Neural progenitor cell (in vitro differentiated cells): ENCODE data around the gene STRAP. TPM values are rescaled to one million over a fixed set of nuclear protein-coding genes. Genes with fewer than 3 reads are reported as not detected.

Experiments
- DNase-seq: peaks from one replicate; pipeline ENCODE4 v3.0.0-alpha.2; 2016; ENCODE audit warnings: low spot score
- H2AFZ ChIP-seq: fragments of 200-600 bp; sonication (generic); replicated peaks from 2 replicates; pipeline ENCODE4 v1.6.1; 2016; ENCODE audit warnings: antibody characterized with exemption
- H3F3A ChIP-seq: fragments of 200-600 bp; sonication (generic); 2 replicates; pipeline ENCODE4 v1.6.1; 2016; ENCODE audit warnings: antibody characterized with exemption, low read depth
- H3K27ac ChIP-seq: fragments of 200-600 bp; sonication (generic); 2 replicates; pipeline ENCODE4 v1.5.1; 2016; ENCODE audit warnings: mild to moderate bottlenecking
- H3K27me3 ChIP-seq: fragments of 200-600 bp; sonication (generic); 2 replicates; pipeline ENCODE4 v1.6.1; 2016; ENCODE audit warnings: mild to moderate bottlenecking, moderate library complexity
- H3K36me3 ChIP-seq: fragments of 200-600 bp; sonication (generic); 2 replicates; pipeline ENCODE4 v1.5.1; 2016
- H3K4me1 ChIP-seq: fragments of 200-600 bp; sonication (generic); 2 replicates; pipeline ENCODE4 v1.6.1; 2016; ENCODE audit warnings: mixed run types
- H3K4me2 ChIP-seq: fragments of 200-600 bp; sonication (generic); 2 replicates; pipeline ENCODE4 v1.6.1; 2016
- H3K4me3 ChIP-seq: fragments of 200-600 bp; sonication (generic); 2 replicates; pipeline ENCODE4 v1.5.1; 2016
- H3K79me2 ChIP-seq: fragments of 200-600 bp; sonication (generic); 2 replicates; pipeline ENCODE4 v1.6.1; 2016; ENCODE audit warnings: low read depth
- H3K9ac ChIP-seq: fragments of 200-600 bp; sonication (generic); 2 replicates; pipeline ENCODE4 v1.6.1; 2016
- H3K9me3 ChIP-seq: fragments of 200-600 bp; sonication (generic); 2 replicates; pipeline ENCODE4 v1.5.1; 2016; ENCODE audit warnings: low read depth
- H4K20me1 ChIP-seq: fragments of 200-600 bp; sonication (generic); 2 replicates; pipeline ENCODE4 v1.6.1; 2016; ENCODE audit warnings: low read depth
- H3K27ac Mint-ChIP-seq: 3 replicates; pipeline ENCODE4 v1.8.0; 2021; ENCODE audit warnings: mixed read lengths
- H3K27me3 Mint-ChIP-seq: 2 replicates; pipeline ENCODE4 v1.8.0; 2022; ENCODE audit warnings: low read depth, mild to moderate bottlenecking, inconsistent platforms, moderate library complexity, mixed read lengths; ENCODE audit not compliant: insufficient read depth
- H3K36me3 Mint-ChIP-seq: 3 replicates; pipeline ENCODE4 v1.8.0; 2021; ENCODE audit warnings: mixed read lengths
- H3K4me1 Mint-ChIP-seq: 3 replicates; pipeline ENCODE4 v1.8.0; 2021; ENCODE audit warnings: mixed read lengths
- H3K4me3 Mint-ChIP-seq: 3 replicates; pipeline ENCODE4 v1.8.0; 2021; ENCODE audit warnings: mild to moderate bottlenecking, moderate library complexity, mixed read lengths
- H3K9me3 Mint-ChIP-seq: 3 replicates; pipeline ENCODE4 v1.8.0; 2020; ENCODE audit warnings: mixed read lengths
- CTCF ChIP-seq: fragments of 200-600 bp; sonication (generic); IDR thresholded peaks from 2 replicates; pipeline ENCODE4 v1.5.1; 2017; ENCODE audit warnings: antibody characterized with exemption, mild to moderate bottlenecking
- EZH2 ChIP-seq: fragments of 200-600 bp; sonication (generic); IDR thresholded peaks from 2 replicates; pipeline ENCODE4 v1.6.1; 2017; ENCODE audit warnings: antibody characterized with exemption, mild to moderate bottlenecking, moderate library complexity
- EZH2phosphoT487 ChIP-seq: fragments of 200-600 bp; sonication (generic); IDR thresholded peaks from 2 replicates; pipeline ENCODE4 v1.6.1; 2017; ENCODE audit warnings: antibody characterized with exemption
- total RNA-seq: library from RNA; depleted of rRNA; stranded (reverse); fragments of >200 nt; gene quantifications from 2 replicates; pipeline ENCODE4 v1.2.3, GENCODE V29; 2015; ENCODE audit warnings: low replicate concordance

Gene STRAP
- total RNA-seq, 1 donor from 2014 or later = 303 TPM

GRCh38 chr12:15936751-15937150, 54.6 kb downstream of the STRAP start:
- Mint-ChIP-seq H3K27ac (no peak overlapping the region), H3K4me3 (no peak overlapping the region)
- no peak overlapping the region for H2AFZ ChIP-seq

GRCh38 chr12:15937902-15938301, 55.7 kb downstream of the STRAP start:
- no peak overlapping the region for H3K27ac Mint-ChIP-seq

More at GRCh38 chr12:15936751-15937150, 54.6 kb downstream of the STRAP start:
- H3K36me3 Mint-ChIP-seq = peaks cover 12% of the 10 kb centered on the region
- no peaks in the 10 kb centered on the region for H3K4me1 ChIP-seq
- no peaks in the 10 kb centered on the region for H3K9me3 ChIP-seq
- H3K4me1 Mint-ChIP-seq = peaks cover 1% of the 10 kb centered on the region
- no peak for TF ChIP-seq EZH2
- no peak for TF ChIP-seq CTCF
- no peak for TF ChIP-seq EZH2phosphoT487
- no peaks in the 10 kb centered on the region for H3K36me3 ChIP-seq
- H4K20me1 ChIP-seq = no peaks in the 10 kb centered on the region
- H3K9ac ChIP-seq = no peak overlapping the region
- no peak for DNase-seq
- peaks cover 2% of the 10 kb centered on the region for H3K27me3 Mint-ChIP-seq
- H3K27ac ChIP-seq = no peak overlapping the region
- no peaks in the 10 kb centered on the region for H3F3A ChIP-seq
- peaks cover 14% of the 10 kb centered on the region for H3K9me3 Mint-ChIP-seq
- H3K4me3 ChIP-seq = no peak overlapping the region
- H3K4me2 ChIP-seq = no peak overlapping the region
- no peaks in the 10 kb centered on the region for H3K27me3 ChIP-seq
- H3K79me2 ChIP-seq = peaks cover 47% of the 10 kb centered on the region

GRCh38 chr12:15939111-15939510, 56.9 kb downstream of the STRAP start:
- H3K9ac ChIP-seq = no peak overlapping the region
- H3K27ac ChIP-seq = no peak overlapping the region
- H3K36me3 ChIP-seq = no peaks in the 10 kb centered on the region
- H3K9me3 ChIP-seq = no peaks in the 10 kb centered on the region
- Mint-ChIP-seq H3K9me3 (peaks cover 32% of the 10 kb centered on the region), H3K27me3 (no peaks in the 10 kb centered on the region), H3K27ac (no peak overlapping the region), H3K4me3 (no peak overlapping the region), H3K4me1 (no peaks in the 10 kb centered on the region), H3K36me3 (peaks cover 18% of the 10 kb centered on the region)
- no peaks in the 10 kb centered on the region for H4K20me1 ChIP-seq
- H2AFZ ChIP-seq = no peak overlapping the region
- H3K4me2 ChIP-seq = no peak overlapping the region
- H3K4me1 ChIP-seq = no peaks in the 10 kb centered on the region
- TF ChIP-seq EZH2 (no peak), CTCF (no peak), EZH2phosphoT487 (no peak)
- peaks cover 55% of the 10 kb centered on the region for H3K79me2 ChIP-seq
- no peaks in the 10 kb centered on the region for H3F3A ChIP-seq
- H3K27me3 ChIP-seq = no peaks in the 10 kb centered on the region
- no peak overlapping the region for H3K4me3 ChIP-seq
- DNase-seq = no peak

More at GRCh38 chr12:15937902-15938301, 55.7 kb downstream of the STRAP start:
- TF ChIP-seq EZH2 = no peak
- no peak for TF ChIP-seq EZH2phosphoT487
- TF ChIP-seq CTCF = no peak
- H3K27me3 ChIP-seq = no peaks in the 10 kb centered on the region
- Mint-ChIP-seq H3K36me3 (peaks cover 18% of the 10 kb centered on the region), H3K4me1 (no peaks in the 10 kb centered on the region), H3K27me3 (no peaks in the 10 kb centered on the region), H3K4me3 (no peak overlapping the region), H3K9me3 (peaks cover 25% of the 10 kb centered on the region)
- H2AFZ ChIP-seq = no peak overlapping the region
- peaks cover 45% of the 10 kb centered on the region for H3K79me2 ChIP-seq
- H3K4me1 ChIP-seq = no peaks in the 10 kb centered on the region
- H3K27ac ChIP-seq = no peak overlapping the region
- H3K9ac ChIP-seq = no peak overlapping the region
- no peaks in the 10 kb centered on the region for H3K9me3 ChIP-seq
- no peak overlapping the region for H3K4me2 ChIP-seq
- no peak overlapping the region for H3K4me3 ChIP-seq
- no peaks in the 10 kb centered on the region for H4K20me1 ChIP-seq
- H3K36me3 ChIP-seq = no peaks in the 10 kb centered on the region
- no peak for DNase-seq
- H3F3A ChIP-seq = no peaks in the 10 kb centered on the region
